Parathyroid adenoma (tissue), 2 donors: Measurements from ENCODE around the gene COL20A1.

Source experiments
- H2AFZ ChIP-seq: fragments of 300-600 bp; sonication (generic); one replicate; pipeline ENCODE4 v1.7.0; 2017; ENCODE audit warnings: antibody characterized with exemption, mild to moderate bottlenecking
- H3K27ac ChIP-seq: fragments of 300-600 bp; sonication (generic); one replicate; pipeline ENCODE4 v1.7.0; 2017
- H3K27me3 ChIP-seq: fragments of 300-600 bp; sonication (generic); one replicate; pipeline ENCODE4 v1.7.0; 2017; ENCODE audit warnings: low read length; ENCODE audit not compliant: control insufficient read depth, insufficient read depth
- H3K36me3 ChIP-seq: fragments of 300-600 bp; sonication (generic); one replicate; pipeline ENCODE4 v1.7.0; 2017; ENCODE audit warnings: low read length; ENCODE audit not compliant: control insufficient read depth, insufficient read depth
- H3K4me1 ChIP-seq: fragments of 300-600 bp; sonication (generic); one replicate; pipeline ENCODE4 v1.7.0; 2017; ENCODE audit warnings: control low read depth
- H3K4me2 ChIP-seq: fragments of 300-600 bp; sonication (generic); one replicate; pipeline ENCODE4 v1.7.0; 2017; ENCODE audit warnings: low read length
- H3K4me3 ChIP-seq: fragments of 300-600 bp; sonication (generic); one replicate; pipeline ENCODE4 v1.7.0; 2017; ENCODE audit warnings: low read depth, low read length
- H3K79me2 ChIP-seq: fragments of 300-600 bp; sonication (generic); one replicate; pipeline ENCODE4 v1.7.0; 2017; ENCODE audit warnings: control low read depth
- H3K9ac ChIP-seq: fragments of 300-600 bp; sonication (generic); one replicate; pipeline ENCODE4 v1.7.0; 2017; ENCODE audit warnings: mild to moderate bottlenecking
- H3K9me3 ChIP-seq: fragments of 300-600 bp; sonication (generic); one replicate; pipeline ENCODE4 v1.7.0; 2017; ENCODE audit warnings: low read length; ENCODE audit not compliant: control insufficient read depth
- TF ChIP-seq, protein P1 (sequence below): fragments of 300-600 bp; sonication (generic); IDR thresholded peaks from one replicate; pipeline ENCODE4 v1.7.0; 2017; ENCODE audit warnings: antibody characterized with exemption, mild to moderate bottlenecking
- donor health status: primary hyperparathyroidism.

COL20A1 gene

DNA sequence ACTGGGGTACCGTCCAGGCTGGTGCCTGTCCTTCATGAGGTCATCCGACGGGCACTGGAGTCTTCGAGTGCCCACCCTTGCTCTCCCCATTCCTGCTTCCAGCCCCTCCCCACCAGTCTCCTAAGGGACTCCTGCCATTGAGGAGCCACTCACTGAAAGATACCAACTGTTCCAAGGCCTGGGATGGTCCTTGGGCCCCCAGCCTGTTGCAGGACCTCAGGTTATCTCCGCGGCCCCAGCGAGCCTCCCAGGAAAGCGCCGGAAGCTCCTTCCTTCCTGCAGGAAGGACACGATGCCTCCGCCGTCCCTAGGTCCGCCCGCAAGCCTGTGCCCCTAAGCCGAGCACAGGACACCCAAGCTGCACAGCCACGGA, 39.9 kb upstream of the COL20A1 start:
- Histone ChIP-seq H3K36me3 (no peaks in the 10 kb centered on the region), H3K4me3 (no peak overlapping the region), H3K4me2 (peak overlapping the region; percentile 16), H3K27me3 (peaks cover 3% of the 10 kb centered on the region), H3K9me3 (no peaks in the 10 kb centered on the region), H2AFZ (peak overlapping the region; percentile 28), H3K9ac (no peak overlapping the region), H3K79me2 (no peaks in the 10 kb centered on the region), H3K4me1 (peaks cover 10% of the 10 kb centered on the region), H3K27ac (no peak overlapping the region)
- TF ChIP-seq, protein P1, sequence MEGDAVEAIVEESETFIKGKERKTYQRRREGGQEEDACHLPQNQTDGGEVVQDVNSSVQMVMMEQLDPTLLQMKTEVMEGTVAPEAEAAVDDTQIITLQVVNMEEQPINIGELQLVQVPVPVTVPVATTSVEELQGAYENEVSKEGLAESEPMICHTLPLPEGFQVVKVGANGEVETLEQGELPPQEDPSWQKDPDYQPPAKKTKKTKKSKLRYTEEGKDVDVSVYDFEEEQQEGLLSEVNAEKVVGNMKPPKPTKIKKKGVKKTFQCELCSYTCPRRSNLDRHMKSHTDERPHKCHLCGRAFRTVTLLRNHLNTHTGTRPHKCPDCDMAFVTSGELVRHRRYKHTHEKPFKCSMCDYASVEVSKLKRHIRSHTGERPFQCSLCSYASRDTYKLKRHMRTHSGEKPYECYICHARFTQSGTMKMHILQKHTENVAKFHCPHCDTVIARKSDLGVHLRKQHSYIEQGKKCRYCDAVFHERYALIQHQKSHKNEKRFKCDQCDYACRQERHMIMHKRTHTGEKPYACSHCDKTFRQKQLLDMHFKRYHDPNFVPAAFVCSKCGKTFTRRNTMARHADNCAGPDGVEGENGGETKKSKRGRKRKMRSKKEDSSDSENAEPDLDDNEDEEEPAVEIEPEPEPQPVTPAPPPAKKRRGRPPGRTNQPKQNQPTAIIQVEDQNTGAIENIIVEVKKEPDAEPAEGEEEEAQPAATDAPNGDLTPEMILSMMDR = no peak

- Histone ChIP-seq H3K4me2 (peak overlapping the region; percentile 16), H3K27me3 (peaks cover 3% of the 10 kb centered on the region), H3K4me1 (peaks cover 10% of the 10 kb centered on the region), H3K9ac (no peak overlapping the region), H3K79me2 (no peaks in the 10 kb centered on the region), H3K27ac (no peak overlapping the region), H3K9me3 (no peaks in the 10 kb centered on the region), H3K36me3 (no peaks in the 10 kb centered on the region), H2AFZ (peak overlapping the region; percentile 28), H3K4me3 (no peak overlapping the region)
- TF ChIP-seq, protein P1 = no peak
These were observed 39.4 kb upstream of the COL20A1 start for GRCh38 chr20:63253438-63254231.

GRCh38 chr20:63254232-63254605, 38.8 kb upstream of the COL20A1 start, which contains the start of gene NKAIN4:
NKAIN4 (minus strand) TSS chr20:63254463; CDS start chr20:63254450, 13 bp downstream.
- H3K27ac ChIP-seq = no peak within 1 kb of the TSS
- H3K27me3 ChIP-seq = peaks cover 3% of the 10 kb centered on the region
- H2AFZ ChIP-seq = peak within 1 kb of the TSS; percentile 28
- no peaks in the 10 kb centered on the region for H3K9me3 ChIP-seq
- H3K36me3 ChIP-seq = no peaks in the 10 kb centered on the region
- H3K4me2 ChIP-seq = peak within 1 kb of the TSS; percentile 16
- no peak within 1 kb of the TSS for H3K4me3 ChIP-seq
- H3K4me1 ChIP-seq = peaks cover 7% of the 10 kb centered on the region
- H3K9ac ChIP-seq = no peak within 1 kb of the TSS
- H3K79me2 ChIP-seq = no peaks in the 10 kb centered on the region
- TF ChIP-seq, protein P1 = no peak

GRCh38 chr20:63254606-63255384, 38.2 kb upstream of the COL20A1 start:
- H3K9me3 ChIP-seq = no peaks in the 10 kb centered on the region

More at GRCh38 chr20:63254606-63255384, 38.2 kb upstream of the COL20A1 start:
- TF ChIP-seq, protein P1 = no peak
- Histone ChIP-seq H2AFZ (no peak overlapping the region), H3K4me2 (no peak overlapping the region), H3K4me1 (peaks cover 2% of the 10 kb centered on the region), H3K27me3 (peaks cover 3% of the 10 kb centered on the region), H3K9ac (no peak overlapping the region), H3K79me2 (no peaks in the 10 kb centered on the region), H3K36me3 (no peaks in the 10 kb centered on the region), H3K4me3 (no peak overlapping the region), H3K27ac (no peak overlapping the region)
